Neural cell (in vitro differentiated cells): ENCODE measurements around the gene ZNF786. TPM values are rescaled to one million over a fixed set of nuclear protein-coding genes. Genes with fewer than 3 reads are reported as not detected.

Experiments
- H2AFZ ChIP-seq: fragments of 200-600, 300-800 bp; sonication (generic), shearing (Covaris generic); 2 replicates; pipeline ENCODE4 v1.6.0; 2014; ENCODE audit warnings: low read depth, mild to moderate bottlenecking, antibody characterized with exemption, low read length, moderate library complexity
- H3F3A ChIP-seq: fragments of 200-600 bp; shearing (Covaris generic); 2 replicates; pipeline ENCODE4 v1.6.1; 2016; ENCODE audit warnings: mild to moderate bottlenecking, moderate library complexity, mixed read lengths, antibody characterized with exemption, low read length; ENCODE audit not compliant: insufficient read depth, poor library complexity, severe bottlenecking
- H3K27ac ChIP-seq: fragments of 200-600, 300-800 bp; sonication (generic), shearing (Covaris generic); 2 replicates; pipeline ENCODE4 v1.5.1; 2014; ENCODE audit warnings: mild to moderate bottlenecking, low read length, moderate library complexity
- H3K27me3 ChIP-seq: fragments of 300-800, 200-600 bp; sonication (generic), shearing (Covaris generic); 2 replicates; pipeline ENCODE4 v1.6.0; 2014; ENCODE audit warnings: mild to moderate bottlenecking, low read depth, low read length, moderate library complexity; ENCODE audit not compliant: insufficient read depth
- H3K36me3 ChIP-seq: fragments of 300-800, 200-600 bp; sonication (generic), shearing (Covaris generic); 2 replicates; pipeline ENCODE4 v1.5.1; 2014; ENCODE audit warnings: mild to moderate bottlenecking, antibody characterized with exemption, low read length, moderate library complexity; ENCODE audit not compliant: insufficient read depth
- H3K4me2 ChIP-seq: fragments of 300-800, 200-600 bp; sonication (generic), shearing (Covaris generic); 2 replicates; pipeline ENCODE4 v1.6.0; 2014; ENCODE audit warnings: mild to moderate bottlenecking, low read length
- H3K4me3 ChIP-seq: fragments of 300-800, 200-600 bp; sonication (generic), shearing (Covaris generic); 2 replicates; pipeline ENCODE4 v1.5.1; 2014; ENCODE audit warnings: mild to moderate bottlenecking, low read length, moderate library complexity
- H3K79me2 ChIP-seq: fragments of 200-600 bp; shearing (Covaris generic); replicated peaks from 2 replicates; pipeline ENCODE4 v1.6.0; 2014; ENCODE audit warnings: mild to moderate bottlenecking, low read length, moderate library complexity; ENCODE audit not compliant: insufficient read depth
- H3K9ac ChIP-seq: fragments of 300-800, 200-600 bp; sonication (generic), shearing (Covaris generic); 2 replicates; pipeline ENCODE4 v1.6.1; 2016; ENCODE audit warnings: mild to moderate bottlenecking, low read length, mixed read lengths
- H3K9me2 ChIP-seq: fragments of 200-600 bp; shearing (Covaris generic); 2 replicates; pipeline ENCODE4 v1.6.1; 2016; ENCODE audit warnings: mild to moderate bottlenecking, low read length, mixed read lengths; ENCODE audit not compliant: insufficient read depth
- H3K9me3 ChIP-seq: fragments of 200-600, 300-800 bp; sonication (generic), shearing (Covaris generic); 2 replicates; pipeline ENCODE4 v1.6.1; 2016; ENCODE audit warnings: mild to moderate bottlenecking, mixed run types, low read length, moderate library complexity, mixed read lengths
- H4K20me1 ChIP-seq: fragments of 200-600 bp; shearing (Covaris generic); 2 replicates; pipeline ENCODE4 v1.6.1; 2016; ENCODE audit warnings: mild to moderate bottlenecking, mixed run types; ENCODE audit not compliant: insufficient read depth
- EP300 ChIP-seq: fragments of 450-650 bp; conservative IDR thresholded peaks from 2 replicates; pipeline ENCODE4 v1.6.1; 2014; ENCODE audit warnings: antibody characterized with exemption, mild to moderate bottlenecking, moderate library complexity; ENCODE audit not compliant: poor library complexity, severe bottlenecking
- EZH2 ChIP-seq: fragments of 200-600, 300-800 bp; shearing (Covaris generic), sonication (generic); IDR thresholded peaks from 2 replicates; pipeline ENCODE4 v1.6.1; 2014; ENCODE audit warnings: antibody characterized with exemption, low read length, borderline replicate concordance, mild to moderate bottlenecking; ENCODE audit not compliant: insufficient read depth, poor library complexity, severe bottlenecking
- MXI1 ChIP-seq: fragments of 450-650 bp; conservative IDR thresholded peaks from 2 replicates; pipeline ENCODE4 v1.6.1; 2014; ENCODE audit warnings: antibody characterized with exemption, mild to moderate bottlenecking; ENCODE audit not compliant: poor library complexity, severe bottlenecking
- POLR2AphosphoS5 ChIP-seq: IDR thresholded peaks from 2 replicates; pipeline ENCODE4 v1.6.1; 2012
- RAD21 ChIP-seq: fragments of 450-650 bp; conservative IDR thresholded peaks from 2 replicates; pipeline ENCODE4 v1.6.1; 2014; ENCODE audit warnings: antibody characterized with exemption, mild to moderate bottlenecking, moderate library complexity
- REST ChIP-seq: IDR thresholded peaks from 2 replicates; pipeline ENCODE4 v1.6.1; 2012; ENCODE audit warnings: borderline replicate concordance
- SMC3 ChIP-seq: fragments of 450-650 bp; conservative IDR thresholded peaks from 2 replicates; pipeline ENCODE4 v1.6.1; 2014; ENCODE audit warnings: antibody characterized with exemption, mild to moderate bottlenecking, moderate library complexity; ENCODE audit not compliant: poor library complexity
- TAF1 ChIP-seq: IDR thresholded peaks from 2 replicates; pipeline ENCODE4 v1.6.1; 2012; ENCODE audit warnings: low read depth
- polyA plus RNA-seq: library from polyadenylated mRNA; depleted of rRNA; stranded (reverse); fragments of >200 nt; gene quantifications from 2 replicates; pipeline ENCODE4 v1.2.3, GENCODE V29; 2014
- TF ChIP-seq, protein P1 (sequence below): fragments of 450-650 bp; IDR thresholded peaks from 2 replicates; pipeline ENCODE4 v1.5.1; 2014; ENCODE audit warnings: antibody characterized with exemption, mild to moderate bottlenecking, moderate library complexity; ENCODE audit not compliant: poor library complexity, severe bottlenecking

Gene ZNF786
- polyA plus RNA-seq, 1 donor from 2014 or later, result 7.8 TPM

DNA sequence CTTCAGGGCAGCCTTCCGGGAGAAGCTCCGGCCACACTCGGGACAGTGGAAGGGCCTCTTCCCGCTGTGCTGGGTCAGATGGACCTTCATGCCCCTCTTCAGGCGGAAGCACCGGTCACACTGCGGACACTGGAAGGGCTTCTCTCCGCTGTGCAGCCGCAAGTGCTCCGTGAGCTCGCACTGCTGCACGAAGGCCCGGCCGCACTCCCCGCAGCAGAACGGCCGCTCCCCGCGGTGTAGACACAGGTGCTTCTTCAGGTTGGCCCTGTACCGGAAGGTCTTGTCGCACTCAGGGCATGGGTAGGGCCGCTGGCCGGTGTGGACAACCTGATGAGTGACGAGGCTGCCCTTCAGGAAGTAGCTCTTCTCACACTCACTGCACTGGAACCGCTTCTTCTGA lies 14.2 kb upstream of the ZNF786 start:
- H3K36me3 ChIP-seq, result no peaks in the 10 kb centered on the region
- no peaks in the 10 kb centered on the region for H3K79me2 ChIP-seq
- no peak overlapping the region for H3K4me2 ChIP-seq
- no peak overlapping the region for H3K4me3 ChIP-seq
- H3K9me3 ChIP-seq, result no peaks in the 10 kb centered on the region
- H4K20me1 ChIP-seq, result no peaks in the 10 kb centered on the region
- no peaks in the 10 kb centered on the region for H3K9me2 ChIP-seq
- no peak overlapping the region for H2AFZ ChIP-seq
- no peak overlapping the region for H3K9ac ChIP-seq
- no peaks in the 10 kb centered on the region for H3F3A ChIP-seq
- no peaks in the 10 kb centered on the region for H3K27me3 ChIP-seq
- no peak for TF ChIP-seq RAD21
- no peak for TF ChIP-seq POLR2AphosphoS5
- no peak overlapping the region for H3K27ac ChIP-seq

- no peaks in the 10 kb centered on the region for H3F3A ChIP-seq
- H2AFZ ChIP-seq, result no peak overlapping the region
- no peak overlapping the region for H3K4me3 ChIP-seq
- H3K9ac ChIP-seq, result no peak overlapping the region
- no peak overlapping the region for H3K4me2 ChIP-seq
- H3K9me3 ChIP-seq, result no peaks in the 10 kb centered on the region
- H3K27me3 ChIP-seq, result no peaks in the 10 kb centered on the region
- H3K27ac ChIP-seq, result no peak overlapping the region
- no peaks in the 10 kb centered on the region for H3K9me2 ChIP-seq
- no peaks in the 10 kb centered on the region for H3K79me2 ChIP-seq
- no peaks in the 10 kb centered on the region for H3K36me3 ChIP-seq
- TF ChIP-seq REST (no peak), POLR2AphosphoS5 (no peak), RAD21 (no peak), TAF1 (no peak), MXI1 (no peak)
- H4K20me1 ChIP-seq, result no peaks in the 10 kb centered on the region
These were observed 13.7 kb upstream of the ZNF786 start for GRCh38 chr7:149104214-149104613.

DNA sequence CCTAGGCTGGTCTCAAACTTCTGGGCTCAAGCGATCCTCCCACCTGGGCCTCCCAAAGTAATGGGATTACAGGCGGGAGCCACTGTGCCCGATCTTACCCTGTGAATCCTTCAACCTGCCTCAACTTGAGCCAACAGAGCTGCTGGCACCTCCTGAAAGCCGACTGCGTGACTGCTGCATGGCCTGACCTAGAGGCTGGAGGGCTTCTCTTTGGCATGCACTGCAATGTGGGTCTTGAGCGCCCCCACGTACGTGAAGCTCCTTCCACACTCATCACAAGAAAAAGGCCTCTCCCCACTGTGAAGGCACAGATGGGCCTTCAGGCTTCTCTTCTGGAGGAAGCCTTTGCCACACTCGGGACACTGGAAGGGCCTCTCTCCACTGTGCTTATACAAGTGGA lies 12.9 kb upstream of the ZNF786 start:
- Histone ChIP-seq H3F3A (no peaks in the 10 kb centered on the region), H3K79me2 (no peaks in the 10 kb centered on the region), H3K9ac (no peak overlapping the region), H2AFZ (no peak overlapping the region), H3K9me2 (no peaks in the 10 kb centered on the region), H3K9me3 (no peaks in the 10 kb centered on the region), H3K27me3 (no peaks in the 10 kb centered on the region), H3K36me3 (no peaks in the 10 kb centered on the region), H3K4me2 (no peak overlapping the region), H3K4me3 (no peak overlapping the region), H4K20me1 (no peaks in the 10 kb centered on the region), H3K27ac (no peak overlapping the region)
- TF ChIP-seq MXI1 (no peak), TAF1 (no peak), REST (no peak), EP300 (no peak), EZH2 (no peak), SMC3 (no peak), RAD21 (no peak), POLR2AphosphoS5 (no peak)
- TF ChIP-seq, protein P1, sequence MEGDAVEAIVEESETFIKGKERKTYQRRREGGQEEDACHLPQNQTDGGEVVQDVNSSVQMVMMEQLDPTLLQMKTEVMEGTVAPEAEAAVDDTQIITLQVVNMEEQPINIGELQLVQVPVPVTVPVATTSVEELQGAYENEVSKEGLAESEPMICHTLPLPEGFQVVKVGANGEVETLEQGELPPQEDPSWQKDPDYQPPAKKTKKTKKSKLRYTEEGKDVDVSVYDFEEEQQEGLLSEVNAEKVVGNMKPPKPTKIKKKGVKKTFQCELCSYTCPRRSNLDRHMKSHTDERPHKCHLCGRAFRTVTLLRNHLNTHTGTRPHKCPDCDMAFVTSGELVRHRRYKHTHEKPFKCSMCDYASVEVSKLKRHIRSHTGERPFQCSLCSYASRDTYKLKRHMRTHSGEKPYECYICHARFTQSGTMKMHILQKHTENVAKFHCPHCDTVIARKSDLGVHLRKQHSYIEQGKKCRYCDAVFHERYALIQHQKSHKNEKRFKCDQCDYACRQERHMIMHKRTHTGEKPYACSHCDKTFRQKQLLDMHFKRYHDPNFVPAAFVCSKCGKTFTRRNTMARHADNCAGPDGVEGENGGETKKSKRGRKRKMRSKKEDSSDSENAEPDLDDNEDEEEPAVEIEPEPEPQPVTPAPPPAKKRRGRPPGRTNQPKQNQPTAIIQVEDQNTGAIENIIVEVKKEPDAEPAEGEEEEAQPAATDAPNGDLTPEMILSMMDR, result no peak
